HEK293 (cell line): Measurements from ENCODE around the gene CAMK1G.

ENCODE experiments used
- CTCF ChIA-PET: fragments of 350-600 bp; formaldehyde crosslinking; extraction: SDS; loops from one replicate; lab custom pipeline; 2021; ENCODE audit warnings: antibody characterized with exemption; lab: Yijun Ruan, JAX
- POLR2A ChIA-PET: fragments of 300-600 bp; formaldehyde crosslinking; extraction: SDS; loops from one replicate; lab custom pipeline; 2020; ENCODE audit warnings: antibody characterized with exemption, inconsistent platforms; lab: Yijun Ruan, JAX
- H3K27ac ChIP-seq: fragments of 200-500 bp; sonication (Bioruptor generic); 2 replicates; pipeline ENCODE4 v1.5.1; 2014; ENCODE audit warnings: low read depth, low read length, control low read depth, inconsistent platforms; ENCODE audit errors: extremely low read depth
- H3K36me3 ChIP-seq, 2 experiments: fragments of 200-500 bp in 1 of 2; sonication (Bioruptor generic) in 1 of 2; 1 replicate in 1 of 2; 2 replicates in 1 of 2; pipeline ENCODE4 v1.5.1; 2014 to 2017; ENCODE audit warnings: inconsistent platforms in 2 of 2, low read length in 2 of 2; ENCODE audit not compliant: control insufficient read depth in 2 of 2, insufficient read depth in 1 of 2
- H3K4me1 ChIP-seq: fragments of 200-500 bp; sonication (Bioruptor generic); 2 replicates; pipeline ENCODE4 v1.5.1; 2014; ENCODE audit warnings: mild to moderate bottlenecking, low read length, inconsistent platforms; ENCODE audit not compliant: control insufficient read depth, insufficient read depth
- H3K4me3 ChIP-seq: 2 replicates; pipeline ENCODE4 v1.5.1; 2011; ENCODE audit warnings: low read depth, mild to moderate bottlenecking, control low read depth, low read length, moderate library complexity
- H3K9me3 ChIP-seq: fragments of 200-500 bp; sonication (Bioruptor generic); 2 replicates; pipeline ENCODE4 v1.5.1; 2014; ENCODE audit warnings: low read depth, low read length, inconsistent platforms; ENCODE audit not compliant: control insufficient read depth, insufficient read depth
- GFI1B ChIP-seq: fragments of 450-650 bp; formaldehyde crosslinking; IDR thresholded peaks from 2 replicates; pipeline ENCODE4 v1.5.1; 2016; ENCODE audit warnings: missing biosample characterization, missing genetic modification characterization
- HIC1 ChIP-seq: fragments of 450-650 bp; formaldehyde crosslinking; IDR thresholded peaks from 2 replicates; pipeline ENCODE4 v1.5.1; 2016; ENCODE audit warnings: missing biosample characterization, missing genetic modification characterization
- MEIS1 ChIP-seq: sonication (generic); formaldehyde crosslinking; IDR thresholded peaks from 2 replicates; pipeline ENCODE4 v1.8.1; 2022; ENCODE audit warnings: missing genetic modification reagents, mild to moderate bottlenecking, borderline replicate concordance
- PBX3 ChIP-seq: sonication (generic); formaldehyde crosslinking; IDR thresholded peaks from 2 replicates; pipeline ENCODE4 v1.8.1; 2022; ENCODE audit warnings: mild to moderate bottlenecking, moderate library complexity, missing genetic modification reagents
- REPIN1 ChIP-seq: fragments of 450-650 bp; formaldehyde crosslinking; IDR thresholded peaks from 2 replicates; pipeline ENCODE4 v1.5.1; 2017; ENCODE audit warnings: missing biosample characterization, missing genetic modification characterization, low read depth
- SCRT2 ChIP-seq: fragments of 450-650 bp; formaldehyde crosslinking; IDR thresholded peaks from 2 replicates; pipeline ENCODE4 v1.5.1; 2016; ENCODE audit warnings: missing biosample characterization, missing genetic modification characterization
- SP2 ChIP-seq: fragments of 450-650 bp; formaldehyde crosslinking; IDR thresholded peaks from 2 replicates; pipeline ENCODE4 v1.5.1; 2016; ENCODE audit warnings: missing biosample characterization, missing genetic modification characterization
- ZBTB20 ChIP-seq: fragments of 450-650 bp; formaldehyde crosslinking; IDR thresholded peaks from 2 replicates; pipeline ENCODE4 v1.5.1; 2016; ENCODE audit warnings: missing biosample characterization, missing genetic modification characterization
- ZBTB26 ChIP-seq: fragments of 450-650 bp; formaldehyde crosslinking; optimal IDR thresholded peaks from 2 replicates; pipeline ENCODE3; 2016; ENCODE audit warnings: missing biosample characterization, mild to moderate bottlenecking, missing genetic modification characterization
- ZNF148 ChIP-seq: fragments of 450-650 bp; formaldehyde crosslinking; IDR thresholded peaks from 2 replicates; pipeline ENCODE4 v1.5.0; 2017; ENCODE audit warnings: missing biosample characterization, missing genetic modification characterization, borderline replicate concordance
- ZNF423 ChIP-seq: fragments of 450-650 bp; formaldehyde crosslinking; IDR thresholded peaks from 2 replicates; pipeline ENCODE4 v1.5.1; 2016; ENCODE audit warnings: missing biosample characterization, missing genetic modification characterization
- ZNF48 ChIP-seq: fragments of 450-650 bp; formaldehyde crosslinking; IDR thresholded peaks from 2 replicates; pipeline ENCODE4 v1.5.1; 2016; ENCODE audit warnings: missing biosample characterization, missing genetic modification characterization
- ZNF521 ChIP-seq: fragments of 450-650 bp; formaldehyde crosslinking; IDR thresholded peaks from 2 replicates; pipeline ENCODE4 v1.5.1; 2017; ENCODE audit warnings: missing biosample characterization, mild to moderate bottlenecking, missing genetic modification characterization
- ZNF610 ChIP-seq: fragments of 450-650 bp; formaldehyde crosslinking; IDR thresholded peaks from 2 replicates; pipeline ENCODE4 v1.5.1; 2016; ENCODE audit warnings: missing biosample characterization, missing genetic modification characterization, borderline replicate concordance
- ZNF677 ChIP-seq: fragments of 450-650 bp; IDR thresholded peaks from 2 replicates; pipeline ENCODE4 v1.5.0; 2018; ENCODE audit warnings: missing biosample characterization, mild to moderate bottlenecking, missing genetic modification characterization, moderate library complexity
- ZNF76 ChIP-seq: fragments of 450-650 bp; formaldehyde crosslinking; IDR thresholded peaks from 2 replicates; pipeline ENCODE4; 2016; ENCODE audit warnings: low read depth, missing biosample characterization, missing genetic modification characterization, borderline replicate concordance
- ZNF785 ChIP-seq: fragments of 450-650 bp; formaldehyde crosslinking; IDR thresholded peaks from 2 replicates; pipeline ENCODE4 v1.5.1; 2016; ENCODE audit warnings: missing biosample characterization, missing genetic modification characterization
- ZSCAN16 ChIP-seq: fragments of 450-650 bp; formaldehyde crosslinking; IDR thresholded peaks from 2 replicates; pipeline ENCODE4 v1.5.1; 2016; ENCODE audit warnings: missing biosample characterization, missing genetic modification characterization

The CAMK1G gene

GRCh38 chr1:209580577-209580976, 2.9 kb upstream of the CAMK1G start:
- Histone ChIP-seq H3K27ac (no peak overlapping the region), H3K4me1 (no peaks in the 10 kb centered on the region), H3K36me3 (no peaks in the 10 kb centered on the region), H3K4me3 (no peak overlapping the region), H3K9me3 (no peaks in the 10 kb centered on the region)
- TF ChIP-seq ZNF785 (tag by site-specific recombination) (no peak), ZNF76 (tag by site-specific recombination) (no peak), ZNF48 (tag by site-specific recombination) (no peak), REPIN1 (tag by site-specific recombination) (no peak)
- POLR2A ChIA-PET = no interaction called here
- CTCF ChIA-PET = interaction anchor here (1.3 to 8.3 kb wide), 5 partner anchors 10 to 168 kb away, joined by 4 to 75 read pairs (median 11); no protein-coding TSS in a partner anchor

GRCh38 chr1:209584231-209584672, 738 bp downstream of the CAMK1G start:
- no peaks in the 10 kb centered on the region for H3K4me1 ChIP-seq
- no peak overlapping the region for H3K27ac ChIP-seq
- no peaks in the 10 kb centered on the region for H3K9me3 ChIP-seq
- no peak overlapping the region for H3K4me3 ChIP-seq
- H3K36me3 ChIP-seq = no peaks in the 10 kb centered on the region
- POLR2A ChIA-PET = no interaction called here
- no peak for TF ChIP-seq ZSCAN16
- no peak for TF ChIP-seq PBX3 (CRISPR knock-in tag)
- no peak for TF ChIP-seq MEIS1 (CRISPR knock-in tag)
- TF ChIP-seq ZNF521 (tag by site-specific recombination) = no peak
- TF ChIP-seq ZNF148 (tag by site-specific recombination) = no peak
- TF ChIP-seq ZBTB20 (tag by site-specific recombination) = no peak
- TF ChIP-seq GFI1B (tag by site-specific recombination) = no peak
- CTCF ChIA-PET = interaction anchor here (1.0 to 2.6 kb wide), 3 partner anchors 15 to 18 kb away, joined by 4 to 8 read pairs (median 8); no protein-coding TSS in a partner anchor

- TF ChIP-seq SP2 = no peak
- peak; percentile 66 for TF ChIP-seq SCRT2 (tag by site-specific recombination)
- Histone ChIP-seq H3K27ac (no peak overlapping the region), H3K4me3 (no peak overlapping the region), H3K4me1 (no peaks in the 10 kb centered on the region), H3K36me3 (no peaks in the 10 kb centered on the region), H3K9me3 (no peaks in the 10 kb centered on the region)
- ChIA-PET CTCF (interaction anchor here (1.0 to 1.1 kb wide), 3 partner anchors 9 to 16 kb away, joined by 4 to 5 read pairs (median 4); no protein-coding TSS in a partner anchor), POLR2A (no interaction called here)
Observed at GRCh38 chr1:209585197-209585596, 1.7 kb downstream of the CAMK1G start.

- ChIA-PET POLR2A (no interaction called here), CTCF (interaction anchor here (1.0 to 1.1 kb wide), 2 partner anchors 9 to 10 kb away, joined by 4 to 5 read pairs; no protein-coding TSS in a partner anchor)
- Histone ChIP-seq H3K4me1 (no peaks in the 10 kb centered on the region), H3K36me3 (no peaks in the 10 kb centered on the region), H3K9me3 (no peaks in the 10 kb centered on the region), H3K27ac (no peak overlapping the region), H3K4me3 (no peak overlapping the region)
- TF ChIP-seq ZNF610 (tag by site-specific recombination) (peak; percentile 64; the same call in 1 of the 2 replicates), ZNF423 (tag by site-specific recombination) (no peak), ZNF677 (tag by site-specific recombination) (no peak), ZBTB26 (tag by site-specific recombination) (peak; percentile 23), HIC1 (tag by site-specific recombination) (no peak)
Observed at GRCh38 chr1:209585672-209586071, 2.2 kb downstream of the CAMK1G start.
